HG02938 (cell line): Measurements from ENCODE around the gene HS6ST2.

Experiments
- ATAC-seq: cut with Tn5 transposase; IDR thresholded peaks from one replicate; pipeline ENCODE4 v1.9.1; 2021; ENCODE audit warnings: mild to moderate bottlenecking, moderate library complexity; ENCODE audit not compliant: unreplicated experiment

Gene HS6ST2

DNA sequence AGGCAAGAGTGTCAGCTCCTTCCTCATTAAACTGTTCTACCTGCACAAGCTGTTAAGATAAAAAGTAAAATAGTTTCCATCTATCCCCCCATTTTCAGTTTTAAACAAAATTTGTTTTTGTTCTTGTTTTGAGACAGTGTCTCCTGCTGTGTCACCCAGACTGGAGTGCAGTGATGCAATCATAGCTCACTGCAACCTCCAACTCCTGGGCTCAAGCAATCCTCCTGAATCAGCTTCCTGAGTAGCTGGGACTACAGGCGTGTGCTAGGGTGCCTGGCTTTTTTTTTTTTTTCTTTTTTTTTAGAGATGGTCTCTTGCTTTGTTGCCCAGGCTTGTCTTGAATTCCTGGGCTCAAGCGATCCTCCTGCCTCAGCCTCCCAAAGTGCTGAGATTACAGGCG lies 105.4 kb downstream of the HS6ST2 start:
- no peak for ATAC-seq

DNA sequence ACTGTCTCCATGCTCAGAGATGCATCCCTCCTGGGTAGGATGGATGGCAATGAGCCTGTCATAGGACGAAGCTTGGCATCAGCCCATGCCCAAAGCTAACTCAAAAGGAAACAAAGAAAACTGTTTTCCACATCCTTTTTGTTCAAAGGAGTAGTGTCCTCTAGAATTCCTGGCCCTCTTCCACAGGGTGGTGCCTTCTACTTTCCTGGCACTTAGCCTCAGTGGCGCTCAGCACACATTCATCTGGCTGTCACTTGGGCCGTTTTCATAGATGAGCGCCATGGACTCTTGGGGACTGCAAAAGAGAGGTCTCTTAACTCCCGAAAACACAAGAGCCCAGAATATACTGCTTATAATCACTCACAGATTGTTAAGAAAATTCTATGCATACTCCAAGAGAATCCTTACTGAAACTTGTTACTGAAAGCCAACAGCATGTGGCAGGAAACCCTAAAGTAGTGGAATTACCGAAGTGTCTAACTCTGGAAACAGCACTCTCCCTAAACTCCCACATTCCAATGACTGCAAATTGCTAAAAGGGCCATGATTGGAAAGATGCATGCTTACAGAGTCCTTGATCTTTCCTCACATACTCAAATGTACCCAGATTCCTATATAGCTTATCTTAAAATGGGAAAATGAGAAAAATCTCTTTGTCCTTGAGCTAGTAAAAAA lies 110.0 kb downstream of the HS6ST2 start:
- no peak for ATAC-seq

DNA sequence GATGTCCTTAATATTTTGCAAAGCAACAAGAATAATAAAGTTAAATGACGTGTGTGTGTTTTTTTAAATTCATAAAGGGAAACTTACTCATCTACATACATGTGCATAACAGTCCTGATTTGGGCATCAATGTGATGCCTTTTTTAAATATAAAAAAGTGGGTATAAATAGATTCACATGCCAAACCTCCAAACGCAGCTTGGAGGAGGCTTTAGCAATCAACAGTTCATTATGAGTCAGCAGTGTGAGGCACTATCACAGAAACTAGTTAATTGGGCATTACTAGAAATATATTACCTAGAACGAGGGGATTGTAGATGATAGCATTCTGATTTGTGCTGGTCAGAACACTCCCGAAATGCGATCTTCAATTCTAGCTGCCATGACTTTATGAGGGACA lies 115.1 kb downstream of the HS6ST2 start:
- no peak for ATAC-seq

DNA sequence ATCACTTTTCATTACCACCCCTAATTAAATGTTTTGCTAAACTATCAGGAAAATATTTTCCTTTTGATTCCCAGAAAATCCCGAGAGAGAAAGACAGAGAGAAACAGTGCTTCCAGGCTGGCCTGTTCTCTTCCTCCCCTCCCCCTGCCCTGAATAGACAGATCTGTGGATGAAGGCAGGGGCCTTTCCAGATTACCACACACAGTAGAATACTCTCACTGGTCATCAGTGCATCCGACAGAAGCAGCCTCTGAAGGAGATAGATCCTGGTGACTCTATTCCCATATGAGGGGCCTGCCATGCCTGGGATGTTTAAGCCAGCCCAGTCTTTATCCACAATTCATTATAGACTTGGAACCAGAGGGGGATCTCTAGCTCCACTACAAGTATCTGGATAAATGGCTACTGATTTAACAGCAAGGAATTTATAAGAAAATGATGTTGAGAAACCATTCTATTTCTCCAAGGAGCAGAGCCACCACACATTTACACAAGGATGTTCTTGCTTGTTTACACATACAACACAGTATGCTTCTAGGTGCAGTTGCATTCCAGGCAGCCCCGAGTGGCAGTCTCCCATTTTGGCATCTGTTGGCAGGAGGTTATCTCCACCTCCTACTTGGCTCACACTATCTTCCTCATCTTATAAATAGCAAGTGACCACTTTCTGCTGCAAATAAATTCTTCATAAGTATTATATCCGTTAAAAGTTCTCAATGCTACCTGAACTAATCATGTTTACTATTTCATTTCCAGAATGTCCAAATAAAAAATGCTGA lies 115.8 kb downstream of the HS6ST2 start:
- ATAC-seq: no peak

DNA sequence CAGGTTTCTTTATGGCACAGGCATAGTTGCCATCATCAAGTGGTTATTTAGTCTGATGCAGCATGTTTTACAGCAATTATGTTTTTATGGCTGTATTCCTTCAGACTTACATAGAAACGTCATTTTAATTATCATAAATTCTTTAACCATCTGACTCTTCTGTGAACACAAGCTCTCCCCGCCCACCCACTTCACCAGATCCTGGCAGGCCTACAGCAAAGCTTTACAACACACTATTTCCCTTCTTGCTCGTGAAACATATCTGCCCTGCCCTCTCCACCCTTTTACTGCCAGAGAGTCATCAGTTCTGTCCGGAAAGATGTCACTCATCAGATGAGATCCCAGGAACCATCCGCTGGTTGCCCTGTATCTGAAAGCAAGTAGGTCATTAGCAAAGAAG lies 120.5 kb downstream of the HS6ST2 start:
- no peak for ATAC-seq

DNA sequence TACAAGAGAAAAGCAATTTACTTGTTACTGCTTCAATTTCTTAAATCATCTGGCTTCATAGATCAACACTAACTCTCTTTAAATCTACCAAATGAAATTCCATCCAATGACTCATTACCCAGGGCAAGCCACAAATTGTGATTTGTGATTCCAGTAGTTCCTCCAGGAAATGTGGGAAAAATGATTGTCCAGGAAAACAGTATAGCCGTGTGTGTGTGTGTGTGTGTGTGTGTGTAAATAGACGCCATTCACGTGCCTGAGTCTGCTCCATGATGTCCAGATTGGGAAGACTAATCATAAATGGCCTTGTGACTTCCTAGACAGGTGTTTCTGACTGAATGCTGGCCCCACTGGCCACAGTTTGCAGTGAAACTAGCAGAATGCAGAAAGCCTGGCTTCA lies 121.3 kb downstream of the HS6ST2 start:
- ATAC-seq: no peak

DNA sequence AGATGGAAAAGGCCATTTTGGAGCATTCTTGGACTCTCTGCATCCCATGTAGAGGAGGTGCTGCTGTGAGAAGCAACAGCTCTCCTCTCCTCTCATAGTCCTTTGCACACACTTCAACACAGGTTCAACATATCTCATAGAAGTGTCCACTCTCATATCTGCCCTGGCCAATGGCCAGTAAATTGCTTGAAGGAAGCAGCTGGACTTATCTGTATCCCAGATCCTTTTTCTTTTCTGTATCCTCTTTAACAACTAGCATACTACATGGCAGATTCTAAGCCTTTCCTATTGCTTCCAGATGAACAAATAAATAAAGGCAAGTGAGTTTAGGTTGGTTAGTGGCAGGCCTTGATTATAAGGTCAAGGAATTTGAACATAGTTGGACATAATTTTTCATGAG lies 122.0 kb downstream of the HS6ST2 start:
- no peak for ATAC-seq

DNA sequence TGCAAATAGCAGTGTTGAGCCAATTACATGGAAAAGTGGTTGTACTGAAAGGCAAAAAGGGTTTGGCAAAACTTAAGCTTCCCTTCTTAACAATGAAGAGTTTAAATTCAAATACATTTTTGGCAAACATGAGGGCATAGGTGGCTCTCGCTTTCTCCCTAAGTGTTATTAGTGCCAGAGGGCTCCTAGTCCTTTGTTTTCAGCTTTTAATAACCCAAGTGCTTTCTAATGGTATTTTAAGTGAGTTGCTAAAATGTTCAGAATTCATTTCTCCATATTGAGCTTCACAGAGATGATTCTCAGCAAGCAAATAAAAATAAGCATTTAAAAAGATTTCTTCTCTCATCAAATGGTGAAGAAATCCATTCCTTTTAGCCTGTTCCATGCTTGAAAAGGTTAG lies 123.7 kb downstream of the HS6ST2 start:
- no peak for ATAC-seq

DNA sequence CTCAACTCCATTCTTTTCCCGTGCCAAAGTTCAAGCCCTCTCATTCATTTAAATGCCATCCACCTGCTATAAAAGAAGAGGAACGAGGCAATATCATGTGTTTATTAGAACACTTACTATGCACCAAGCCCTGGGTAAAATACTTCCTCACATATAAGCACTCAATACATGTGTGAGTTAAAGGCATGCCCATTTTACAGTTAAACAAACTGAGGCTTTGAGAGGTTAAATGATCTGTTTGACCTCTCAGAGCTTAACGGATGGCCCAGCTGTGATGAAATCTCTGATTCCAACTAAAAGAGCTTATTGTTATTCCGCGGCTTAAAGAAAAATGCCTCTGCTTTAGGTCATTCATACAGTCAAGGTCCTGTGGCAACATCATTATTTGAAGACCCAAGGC lies 124.3 kb downstream of the HS6ST2 start:
- no peak for ATAC-seq

DNA sequence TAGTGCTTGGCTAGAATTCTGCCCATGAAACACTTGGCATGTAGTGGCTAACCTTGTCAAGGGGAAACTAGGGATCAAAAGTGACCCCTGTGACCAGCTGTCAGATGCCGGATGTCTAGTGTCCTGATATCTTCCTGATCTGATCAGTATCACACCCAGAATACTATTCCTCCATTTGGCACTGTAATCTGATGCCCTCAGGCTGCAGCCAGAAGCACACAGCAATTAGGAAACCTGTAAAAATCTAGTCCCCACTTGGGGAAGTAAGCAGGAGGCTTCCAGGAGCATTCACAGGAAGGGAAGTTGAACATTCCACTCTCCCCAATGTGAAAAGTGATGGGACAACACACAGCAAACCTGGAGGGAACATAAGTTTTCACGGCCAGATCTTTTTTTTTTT lies 125.1 kb downstream of the HS6ST2 start:
- ATAC-seq: no peak

DNA sequence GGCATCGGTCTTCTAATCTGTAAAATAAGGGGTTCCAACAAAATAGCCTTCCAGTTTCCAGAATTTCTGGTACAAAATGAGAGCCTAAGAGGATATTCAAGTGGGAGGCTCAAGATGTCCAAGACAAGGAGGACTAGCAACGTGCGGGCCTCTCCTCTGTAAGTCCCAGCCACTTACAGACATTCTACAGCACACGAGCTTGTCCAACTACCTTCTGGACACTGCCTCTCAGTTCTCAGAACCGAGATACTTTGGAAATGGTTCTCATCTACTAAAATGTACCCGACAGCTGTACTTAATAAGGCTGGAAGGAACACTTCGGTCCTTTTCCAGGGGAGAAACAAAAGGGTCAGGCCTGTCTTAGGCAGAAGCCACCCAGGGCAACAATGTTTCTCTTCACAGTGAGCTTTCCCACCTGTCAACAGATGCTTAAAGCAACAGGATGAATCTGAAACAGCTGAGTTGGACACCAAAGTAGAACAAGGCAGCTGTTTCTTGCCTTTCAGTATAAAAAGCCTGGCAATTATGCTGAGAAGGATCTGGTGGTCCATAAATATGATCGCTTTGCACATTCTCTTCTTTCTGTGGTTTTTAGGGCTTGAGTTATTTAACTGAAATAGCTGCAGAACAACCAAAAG lies 127.0 kb downstream of the HS6ST2 start:
- ATAC-seq: no peak

DNA sequence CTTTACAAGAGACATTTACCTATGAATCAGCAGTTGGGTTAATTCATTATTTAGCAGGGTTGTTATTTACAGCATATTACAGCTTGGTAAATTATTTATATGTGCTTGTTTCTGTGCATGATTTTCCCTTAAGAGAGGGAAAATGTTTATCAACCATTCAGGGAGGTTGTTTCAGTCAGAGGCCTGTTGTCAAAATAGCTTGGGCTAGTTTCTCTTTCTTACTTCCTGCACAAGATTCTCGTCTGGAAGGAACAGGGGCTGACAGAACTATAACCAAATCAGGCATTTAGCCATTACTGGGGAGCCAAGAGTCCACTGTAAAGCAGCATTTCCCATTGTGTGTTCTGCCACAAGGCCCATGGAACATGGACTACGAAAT lies 135.8 kb downstream of the HS6ST2 start:
- no peak for ATAC-seq

DNA sequence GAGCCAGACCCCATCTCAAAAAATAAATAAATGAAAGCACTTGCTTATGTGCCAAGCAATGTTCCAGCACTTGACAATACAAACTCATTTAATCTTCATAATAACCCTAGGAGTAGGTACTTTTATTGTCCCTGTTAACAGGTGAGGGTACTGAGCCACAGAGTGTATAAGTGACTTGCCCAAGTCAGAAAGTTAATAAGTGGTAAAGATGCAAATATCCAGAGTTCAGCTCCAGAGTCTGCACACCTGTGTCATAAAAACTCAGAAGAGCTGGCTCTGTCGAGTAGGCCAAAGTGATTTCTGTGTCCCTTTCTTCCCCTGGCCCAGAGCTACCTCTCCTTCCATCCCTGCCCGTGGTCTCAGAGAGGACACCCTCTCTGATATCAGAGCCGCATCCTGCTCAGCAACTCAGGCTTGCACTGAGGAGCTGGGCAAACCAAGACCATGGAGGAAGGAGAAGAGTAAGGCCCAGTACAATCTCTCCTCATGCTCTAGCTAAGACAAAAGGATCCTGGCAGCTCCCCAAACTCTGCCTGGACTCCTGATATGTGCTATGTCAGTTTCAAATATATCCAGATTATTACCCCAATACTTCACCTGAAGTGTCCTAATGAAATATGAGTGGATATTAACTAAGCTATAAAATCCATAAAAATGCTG lies 136.3 kb downstream of the HS6ST2 start:
- no peak for ATAC-seq

DNA sequence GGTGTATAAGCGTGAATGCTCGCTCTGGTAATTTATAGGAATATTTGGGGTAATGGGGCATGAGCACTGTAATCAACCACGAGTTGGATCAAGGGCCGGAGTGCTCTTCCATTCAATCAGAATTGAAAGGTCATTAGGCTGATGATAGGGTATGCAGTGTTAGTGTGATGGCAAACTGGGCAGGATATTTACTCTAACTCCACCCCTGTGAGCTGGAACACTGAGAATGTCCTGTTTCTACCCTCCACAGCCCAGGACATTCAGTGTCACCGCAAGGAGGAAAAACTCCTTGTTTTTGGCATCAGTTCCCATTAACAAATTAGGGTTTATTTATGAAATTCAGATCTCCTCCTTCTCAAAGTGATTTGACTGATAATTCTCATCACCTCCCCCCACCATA lies 137.8 kb downstream of the HS6ST2 start:
- no peak for ATAC-seq

DNA sequence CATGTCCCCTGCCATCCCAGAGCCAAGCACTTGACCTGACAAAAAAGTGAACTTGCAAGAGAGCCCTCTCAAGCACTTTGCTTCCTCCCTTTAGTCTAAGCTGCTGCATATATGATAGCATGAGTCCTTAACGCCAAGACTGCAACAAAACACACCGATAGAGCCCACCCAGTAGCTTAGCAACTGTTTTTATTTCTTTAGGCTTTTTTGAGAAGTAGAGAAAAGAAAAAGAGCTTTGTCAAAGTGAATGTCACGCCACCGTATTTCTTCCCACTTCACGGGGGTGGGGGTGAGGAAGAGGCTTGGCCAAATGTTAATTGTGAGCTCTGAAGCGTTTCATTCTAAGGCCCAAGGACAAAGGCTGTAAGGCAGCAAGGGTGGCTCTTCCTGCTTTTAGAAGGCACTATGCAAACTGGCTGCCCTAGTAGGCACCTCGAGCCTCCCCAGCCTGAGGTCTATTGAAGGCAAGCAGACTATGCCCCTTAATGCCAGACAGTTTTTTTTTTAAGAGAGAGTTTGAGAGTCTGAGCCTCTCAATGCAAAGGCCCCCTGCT lies 138.6 kb downstream of the HS6ST2 start:
- no peak for ATAC-seq

DNA sequence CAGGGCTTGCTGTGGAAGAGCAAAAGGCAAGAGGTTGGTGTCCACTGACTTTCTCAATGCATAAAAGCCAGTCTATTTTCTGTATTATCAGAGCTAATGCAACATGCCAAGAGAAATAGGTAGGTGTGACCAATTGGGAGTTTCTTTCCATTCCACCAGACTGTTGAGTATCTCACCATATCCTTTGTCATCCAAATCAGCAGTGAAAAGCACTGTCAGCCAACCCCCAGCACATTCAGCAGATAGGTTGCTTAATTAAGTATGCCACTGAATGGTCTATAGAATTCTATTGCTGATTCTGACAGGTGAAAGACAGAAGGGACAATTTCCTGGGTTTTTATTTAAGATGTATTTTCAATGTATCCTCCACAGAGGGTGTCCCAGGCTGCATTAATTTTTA lies 139.8 kb downstream of the HS6ST2 start:
- ATAC-seq: no peak

DNA sequence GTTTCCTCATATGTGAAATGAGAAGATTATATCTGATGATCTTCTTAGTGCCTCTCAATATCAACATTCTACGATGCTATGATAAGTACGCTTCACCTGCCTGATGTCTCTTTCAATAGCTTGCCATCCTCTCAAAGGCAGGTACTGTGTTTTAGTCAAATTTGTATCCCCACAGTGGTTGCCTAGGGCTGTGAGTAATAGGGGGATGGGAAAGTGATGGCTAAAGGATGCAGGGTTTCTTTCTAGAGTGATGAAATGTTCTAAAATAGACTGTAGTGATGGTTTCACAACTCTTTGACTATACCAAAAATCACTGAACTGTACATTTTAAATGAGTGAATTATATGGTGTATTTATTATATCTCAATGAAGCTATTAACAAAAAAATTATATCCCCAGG lies 142.8 kb downstream of the HS6ST2 start:
- ATAC-seq: no peak

DNA sequence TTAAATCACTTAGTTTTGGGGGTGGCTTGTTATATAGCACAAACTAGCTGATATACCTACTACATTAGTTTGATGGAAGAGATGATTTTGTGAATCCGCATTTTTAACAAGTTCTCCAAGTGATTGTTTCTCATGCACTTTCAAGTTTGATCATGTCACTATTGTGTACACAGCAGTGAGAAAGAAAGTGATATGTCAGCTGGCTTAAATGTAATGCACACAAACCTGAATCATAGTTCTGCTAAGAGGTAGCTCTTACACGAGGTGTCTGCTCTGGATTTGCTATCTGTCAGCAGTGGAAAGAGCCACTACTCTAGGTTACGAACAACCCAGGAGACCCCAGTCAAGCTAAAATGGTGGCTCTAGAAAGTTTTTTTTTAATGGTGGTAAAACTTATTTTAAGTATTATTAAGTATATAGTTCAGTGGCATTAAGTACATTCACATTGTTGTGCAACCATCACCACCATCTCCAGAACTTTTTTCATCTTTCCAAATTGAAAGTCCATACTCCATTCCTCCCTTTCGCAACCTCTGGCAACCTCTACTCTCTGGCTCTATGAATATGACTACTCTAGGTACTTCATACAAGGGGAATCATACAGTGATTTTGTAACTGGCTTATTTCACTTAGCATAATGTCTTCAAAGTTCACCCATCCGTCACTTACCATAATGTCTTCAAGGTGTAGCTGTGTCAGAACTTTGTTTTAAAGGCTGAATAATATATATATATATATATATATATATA lies 147.3 kb downstream of the HS6ST2 start:
- no peak for ATAC-seq

DNA sequence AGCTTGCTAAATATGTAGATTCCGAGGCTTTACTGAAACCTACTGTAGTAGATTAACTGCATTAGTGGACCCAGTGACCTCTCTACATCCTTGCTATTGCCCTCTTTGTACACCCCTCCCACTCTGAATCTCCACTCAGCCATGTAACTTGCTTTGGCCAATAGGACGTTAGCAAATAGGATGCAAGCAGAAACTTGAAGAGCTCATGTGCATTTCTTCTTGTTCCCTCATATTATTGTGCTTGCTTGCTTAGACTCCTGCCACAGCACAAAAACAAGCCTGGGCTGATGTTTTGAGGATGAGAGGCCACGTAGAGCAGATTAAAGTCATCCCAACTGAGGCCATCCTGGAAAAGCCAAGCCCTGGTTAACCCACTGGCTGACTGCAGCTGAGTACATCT lies 147.9 kb downstream of the HS6ST2 start:
- no peak for ATAC-seq

DNA sequence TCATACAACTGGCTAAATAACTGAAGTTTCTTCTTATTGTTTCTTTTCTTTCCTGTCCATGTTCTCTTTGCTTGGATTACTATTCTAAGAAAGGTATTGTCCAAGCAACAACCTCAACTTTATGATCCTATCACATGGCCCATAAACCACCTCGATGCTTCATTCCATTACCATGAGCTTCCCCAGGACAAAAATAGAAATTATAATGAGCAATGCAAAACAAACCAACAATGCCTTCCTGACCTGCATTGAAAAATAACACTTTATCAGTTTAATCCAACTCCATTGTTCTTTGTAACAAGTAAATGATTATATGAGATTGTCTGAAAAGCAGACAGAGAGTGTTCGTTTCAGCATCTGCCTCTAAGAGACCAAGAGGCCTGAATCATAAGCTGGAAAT lies 148.8 kb downstream of the HS6ST2 start:
- no peak for ATAC-seq
